ENCODE results near the gene PNPLA3.

PNPLA3 gene

GRCh38 chr22:43923631-43924464, at the start of gene PNPLA3:
Gene PNPLA3, plus strand, starts transcription at chr22:43923805. Its CDS starts 107 bp downstream, at chr22:43923912.
- peak; percentile 78 for DNase-seq

GRCh38 chr22:43876866-43877509, 46.6 kb upstream of the PNPLA3 start:
- no peak for DNase-seq

- DNase-seq: no peak
Observed at GRCh38 chr22:43878079-43878795, 45.4 kb upstream of the PNPLA3 start.

GRCh38 chr22:43878831-43879550, 44.6 kb upstream of the PNPLA3 start:
- DNase-seq: no peak

- no peak for DNase-seq
Observed at GRCh38 chr22:43879901-43880540, 43.6 kb upstream of the PNPLA3 start.

- DNase-seq: no peak
Observed at GRCh38 chr22:43880541-43880991, 43.0 kb upstream of the PNPLA3 start.

GRCh38 chr22:43881091-43882061, 42.2 kb upstream of the PNPLA3 start:
- no peak for DNase-seq

- DNase-seq: no peak
Observed at GRCh38 chr22:43882122-43882767, 41.4 kb upstream of the PNPLA3 start.

GRCh38 chr22:43883012-43883661, 40.5 kb upstream of the PNPLA3 start:
- DNase-seq: no peak

GRCh38 chr22:43883719-43884415, 39.7 kb upstream of the PNPLA3 start:
- DNase-seq: no peak

- DNase-seq: peak; percentile 45
Observed at GRCh38 chr22:43884600-43885318, 38.8 kb upstream of the PNPLA3 start.

GRCh38 chr22:43885319-43885671, 38.3 kb upstream of the PNPLA3 start:
- DNase-seq: no peak

GRCh38 chr22:43885786-43886185, 37.8 kb upstream of the PNPLA3 start:
- no peak for DNase-seq

- no peak for DNase-seq
Observed at GRCh38 chr22:43886231-43886630, 37.4 kb upstream of the PNPLA3 start.

GRCh38 chr22:43887391-43887790, 36.2 kb upstream of the PNPLA3 start:
- no peak for DNase-seq

GRCh38 chr22:43888740-43889139, 34.9 kb upstream of the PNPLA3 start:
- DNase-seq: no peak

- no peak for DNase-seq
Observed at GRCh38 chr22:43889201-43889859, 34.3 kb upstream of the PNPLA3 start.

- DNase-seq: no peak
Observed at GRCh38 chr22:43889860-43890253, 33.7 kb upstream of the PNPLA3 start.
